ENCODE data around the gene EFNA5. TPM values are rescaled to one million over a fixed set of nuclear protein-coding genes. Genes with fewer than 3 reads are reported as not detected.

Gene EFNA5
- total RNA-seq, 1 donor from 2014 or later, result 43.0 TPM

- no peak overlapping the region for H3K4me3 Mint-ChIP-seq
- H3K36me3 Mint-ChIP-seq (ENCODE audit: low read depth), result peaks cover 2% of the 10 kb centered on the region
- DNase-seq (ENCODE audit: low read depth, low spot score), result no peak
- H3K27me3 Mint-ChIP-seq (ENCODE audit: low read depth), result no peaks in the 10 kb centered on the region
- peaks cover 38% of the 10 kb centered on the region for H3K4me1 Mint-ChIP-seq
- no peak overlapping the region for H3K27ac Mint-ChIP-seq (ENCODE audit: unreplicated experiment)
- no peaks in the 10 kb centered on the region for H3K9me3 Mint-ChIP-seq
- no peak for TF ChIP-seq CTCF (conservative IDR thresholded peaks at IDR 0.05)
Measured at GRCh38 chr5:107395632-107396350, 274.9 kb downstream of the EFNA5 start.

- no peak overlapping the region for H3K27ac Mint-ChIP-seq (ENCODE audit: unreplicated experiment)
Measured at GRCh38 chr5:107393851-107394250, 276.9 kb downstream of the EFNA5 start.

GRCh38 chr5:107391787-107392186, 278.9 kb downstream of the EFNA5 start:
- H3K4me3 Mint-ChIP-seq, result no peak overlapping the region
- peaks cover 56% of the 10 kb centered on the region for H3K4me1 Mint-ChIP-seq
- no peaks in the 10 kb centered on the region for H3K36me3 Mint-ChIP-seq (ENCODE audit: low read depth)
- no peaks in the 10 kb centered on the region for H3K27me3 Mint-ChIP-seq (ENCODE audit: low read depth)
- no peak overlapping the region for H3K27ac Mint-ChIP-seq (ENCODE audit: unreplicated experiment)
- H3K9me3 Mint-ChIP-seq, result no peaks in the 10 kb centered on the region
- DNase-seq (ENCODE audit: low read depth, low spot score), result no peak
- TF ChIP-seq CTCF (conservative IDR thresholded peaks at IDR 0.05), result no peak

More at GRCh38 chr5:107393851-107394250, 276.9 kb downstream of the EFNA5 start:
- Mint-ChIP-seq H3K4me3 (peak overlapping the region; percentile 4), H3K4me1 (peaks cover 37% of the 10 kb centered on the region), H3K9me3 (no peaks in the 10 kb centered on the region), H3K36me3 (ENCODE audit: low read depth) (peaks cover 2% of the 10 kb centered on the region), H3K27me3 (ENCODE audit: low read depth) (no peaks in the 10 kb centered on the region)
- no peak for TF ChIP-seq CTCF (conservative IDR thresholded peaks at IDR 0.05)
- DNase-seq (ENCODE audit: low read depth, low spot score), result no peak

- no peak for TF ChIP-seq CTCF (conservative IDR thresholded peaks at IDR 0.05)
- Mint-ChIP-seq H3K36me3 (ENCODE audit: low read depth) (peaks cover 6% of the 10 kb centered on the region), H3K4me1 (peaks cover 54% of the 10 kb centered on the region), H3K27ac (ENCODE audit: unreplicated experiment) (no peak overlapping the region), H3K27me3 (ENCODE audit: low read depth) (no peaks in the 10 kb centered on the region), H3K9me3 (no peaks in the 10 kb centered on the region), H3K4me3 (no peak overlapping the region)
- DNase-seq (ENCODE audit: low read depth, low spot score), result no peak
Measured at GRCh38 chr5:107389775-107390148, 281.0 kb downstream of the EFNA5 start.

- no peak for DNase-seq (ENCODE audit: low read depth, low spot score)
- peaks cover 49% of the 10 kb centered on the region for H3K4me1 Mint-ChIP-seq
- no peaks in the 10 kb centered on the region for H3K27me3 Mint-ChIP-seq (ENCODE audit: low read depth)
- no peak overlapping the region for H3K4me3 Mint-ChIP-seq
- H3K36me3 Mint-ChIP-seq (ENCODE audit: low read depth), result peaks cover 7% of the 10 kb centered on the region
- no peak for TF ChIP-seq CTCF (conservative IDR thresholded peaks at IDR 0.05)
- no peaks in the 10 kb centered on the region for H3K9me3 Mint-ChIP-seq
- no peak overlapping the region for H3K27ac Mint-ChIP-seq (ENCODE audit: unreplicated experiment)
Measured at GRCh38 chr5:107389130-107389774, 281.5 kb downstream of the EFNA5 start.
